Activated CD4-positive, alpha-beta T cell treated with anti-CD3 and anti-CD28 coated beads, Interleukin-2, amount 50 U/mL, for 48 hours (primary cell): ENCODE results near the gene ZNF862.

Experiments
- DNase-seq, 2 experiments: peaks; one replicate each; pipeline ENCODE4 v3.0.0-alpha.2; 2020

The ZNF862 gene

GRCh38 chr7:149811831-149812490 lies 26.2 kb upstream of the ZNF862 start:
- no peak for DNase-seq

- DNase-seq = no peak
Measured at GRCh38 chr7:149813254-149814035, 24.7 kb upstream of the ZNF862 start.

GRCh38 chr7:149814494-149814893 lies 23.7 kb upstream of the ZNF862 start:
- DNase-seq = no peak

DNA sequence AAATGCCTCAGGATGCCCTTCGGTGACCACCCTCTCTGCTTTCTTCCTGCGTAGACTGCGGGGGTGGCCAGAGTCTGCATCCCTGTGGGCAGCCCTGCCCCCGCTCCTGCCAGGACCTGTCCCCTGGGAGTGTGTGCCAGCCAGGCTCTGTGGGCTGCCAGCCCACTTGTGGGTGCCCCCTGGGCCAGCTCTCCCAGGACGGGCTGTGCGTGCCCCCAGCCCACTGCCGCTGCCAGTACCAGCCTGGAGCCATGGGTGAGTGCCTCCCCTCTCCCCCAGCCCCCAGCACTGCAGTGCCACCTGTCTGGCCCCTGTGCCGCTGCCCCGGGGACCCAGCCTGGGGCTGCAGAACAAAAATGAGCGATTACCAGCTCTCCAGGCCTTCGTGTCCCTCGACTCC lies 23.1 kb upstream of the ZNF862 start:
- DNase-seq = no peak

DNA sequence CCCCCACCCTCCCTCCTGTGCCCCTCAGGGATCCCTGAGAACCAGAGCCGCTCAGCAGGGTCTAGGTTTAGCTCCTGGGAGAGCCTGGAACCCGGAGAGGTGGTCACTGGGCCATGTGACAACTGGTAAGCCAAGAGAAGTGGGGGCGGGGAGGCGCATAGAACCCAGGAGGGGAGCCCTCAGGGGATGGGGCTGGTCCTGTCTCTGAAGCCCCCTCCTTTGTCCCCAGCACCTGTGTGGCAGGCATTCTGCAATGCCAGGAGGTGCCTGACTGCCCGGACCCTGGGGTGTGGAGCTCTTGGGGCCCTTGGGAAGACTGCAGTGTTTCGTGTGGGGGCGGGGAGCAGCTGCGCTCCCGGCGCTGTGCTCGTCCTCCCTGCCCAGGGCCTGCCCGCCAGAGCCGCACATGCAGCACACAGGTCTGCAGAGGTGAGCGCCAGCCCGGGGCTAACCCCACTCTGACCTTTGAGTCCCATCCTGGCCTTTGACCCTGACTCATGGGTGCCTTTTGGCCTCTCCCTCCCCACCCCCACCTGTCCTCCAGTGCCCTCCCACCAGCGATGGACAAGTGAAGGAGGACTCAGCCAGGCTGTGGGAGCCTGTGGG lies 22.4 kb upstream of the ZNF862 start:
- DNase-seq = no peak

GRCh38 chr7:149816267-149816751 lies 21.9 kb upstream of the ZNF862 start:
- DNase-seq = no peak

- no peak for DNase-seq
Measured at GRCh38 chr7:149816794-149817193, 21.4 kb upstream of the ZNF862 start.

- DNase-seq = no peak
Measured at GRCh38 chr7:149817301-149817771, 20.8 kb upstream of the ZNF862 start.

GRCh38 chr7:149817836-149818535 lies 20.2 kb upstream of the ZNF862 start:
- DNase-seq = no peak

DNA sequence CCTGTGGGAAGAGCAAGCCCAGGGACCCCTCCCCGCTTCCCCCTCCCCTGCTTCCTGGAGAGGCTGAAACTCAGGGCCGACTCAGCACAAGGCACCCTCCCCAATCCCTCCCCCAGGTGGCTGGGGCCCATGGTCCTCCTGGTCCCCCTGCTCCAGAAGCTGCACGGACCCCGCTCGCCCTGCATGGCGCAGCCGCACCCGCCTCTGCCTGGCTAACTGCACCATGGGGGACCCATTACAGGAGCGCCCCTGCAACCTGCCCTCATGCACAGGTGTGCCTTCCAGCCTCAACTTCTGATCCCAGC lies 19.7 kb upstream of the ZNF862 start:
- no peak for DNase-seq

- no peak for DNase-seq
Measured at GRCh38 chr7:149819141-149819960, 18.8 kb upstream of the ZNF862 start.

- no peak for DNase-seq
Measured at GRCh38 chr7:149819961-149820340, 18.2 kb upstream of the ZNF862 start.

GRCh38 chr7:149820622-149821190 lies 17.5 kb upstream of the ZNF862 start:
- DNase-seq = no peak

GRCh38 chr7:149821191-149822148 lies 16.7 kb upstream of the ZNF862 start:
- no peak for DNase-seq

- no peak for DNase-seq
Measured at GRCh38 chr7:149822353-149822943, 15.7 kb upstream of the ZNF862 start.

GRCh38 chr7:149823191-149823630 lies 15.0 kb upstream of the ZNF862 start:
- no peak for DNase-seq

DNA sequence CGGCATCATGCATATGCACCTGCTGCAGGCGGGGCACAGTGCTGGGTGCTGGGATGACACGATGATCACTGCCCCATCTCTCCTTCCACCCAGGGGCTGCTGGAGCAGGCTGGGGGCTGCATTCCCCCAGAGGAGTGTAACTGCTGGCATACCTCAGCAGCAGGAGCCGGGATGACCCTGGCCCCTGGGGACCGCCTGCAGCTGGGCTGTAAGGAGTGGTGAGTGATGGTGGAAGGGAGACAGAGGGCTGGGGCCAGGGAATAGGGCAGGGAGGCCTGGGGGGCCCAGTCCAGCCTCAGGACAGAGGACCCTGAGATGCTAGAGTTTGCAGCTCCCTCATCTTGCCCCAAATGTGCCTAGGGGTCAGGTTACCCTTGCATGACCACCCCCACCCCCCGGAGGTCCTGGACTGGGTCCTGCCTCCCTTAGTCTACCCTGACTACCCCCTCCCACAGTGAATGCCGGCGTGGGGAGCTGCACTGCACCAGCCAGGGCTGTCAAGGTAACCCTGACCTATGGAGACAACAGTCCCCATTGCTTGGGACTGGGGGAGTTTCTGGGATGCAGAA lies 14.5 kb upstream of the ZNF862 start:
- no peak for DNase-seq

DNA sequence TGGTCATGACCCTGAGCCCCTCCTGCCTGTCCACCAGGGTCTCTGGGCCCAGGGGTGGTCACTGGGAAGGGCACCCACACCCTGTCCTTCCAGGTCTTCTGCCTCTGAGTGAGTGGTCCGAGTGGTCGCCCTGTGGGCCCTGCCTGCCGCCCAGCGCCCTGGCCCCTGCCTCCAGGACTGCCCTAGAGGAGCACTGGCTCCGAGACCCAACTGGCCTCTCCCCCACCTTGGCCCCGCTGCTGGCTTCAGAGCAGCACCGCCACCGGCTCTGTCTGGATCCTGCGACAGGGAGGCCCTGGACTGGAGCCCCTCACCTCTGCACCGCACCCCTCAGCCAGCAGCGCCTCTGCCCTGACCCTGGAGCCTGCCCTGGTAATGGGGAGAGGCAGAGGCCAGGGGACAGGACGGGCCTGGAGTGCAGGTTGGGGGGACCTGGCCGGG lies 13.9 kb upstream of the ZNF862 start:
- no peak for DNase-seq

- no peak for DNase-seq
Measured at GRCh38 chr7:149824748-149825566, 13.2 kb upstream of the ZNF862 start.
